A549 (cell line): Measurements from ENCODE around the gene C1S.

Experiments
- CHD4 ChIP-seq: fragments of 200-600 bp; sonication (generic); IDR thresholded peaks from 2 replicates; pipeline ENCODE4 v1.6.1; 2016; ENCODE audit warnings: antibody characterized with exemption, mild to moderate bottlenecking, borderline replicate concordance
- EP300 ChIP-seq, 2 experiments: fragments of >200 bp; sonication (Bioruptor Twin); formaldehyde crosslinking; IDR thresholded peaks; 2 replicates in 1 of 2; 3 replicates in 1 of 2; pipeline ENCODE4 v1.6.1; 2016 to 2017
- HDAC2 ChIP-seq: fragments of 200-600 bp; sonication (generic); IDR thresholded peaks from 2 replicates; pipeline ENCODE4 v1.6.1; 2016
- HOXA7 ChIP-seq: fragments of 250-450 bp; sonication (Bioruptor Pico); IDR thresholded peaks from 2 replicates; pipeline ENCODE4 v1.5.0; 2020; ENCODE audit warnings: mild to moderate bottlenecking, moderate library complexity
- MAX ChIP-seq: IDR thresholded peaks from 2 replicates; pipeline ENCODE4 v1.6.1; 2012
- POLR2A ChIP-seq: IDR thresholded peaks from 2 replicates; pipeline ENCODE4 v1.6.1; 2012; ENCODE audit warnings: mild to moderate bottlenecking, low read length
- RAD21 ChIP-seq, 2 experiments: fragments of >200 bp in 1 of 2; sonication (Bioruptor Twin) in 1 of 2; formaldehyde crosslinking in 1 of 2; IDR thresholded peaks in 1 of 2; conservative IDR thresholded peaks in 1 of 2; 2 replicates in 1 of 2; 3 replicates in 1 of 2; pipeline ENCODE4 v1.6.1; 2012 to 2018; ENCODE audit warnings: inconsistent platforms in 1 of 2
- RCOR1 ChIP-seq: fragments of 150-350 bp; IDR thresholded peaks from 2 replicates; pipeline ENCODE4 v1.6.1; 2014; ENCODE audit warnings: antibody characterized with exemption, low read length, low read depth
- RFX5 ChIP-seq: fragments of 450-650 bp; IDR thresholded peaks from 2 replicates; pipeline ENCODE4 v1.7.1; 2014; ENCODE audit warnings: antibody characterized with exemption, mild to moderate bottlenecking, moderate library complexity
- ZFP36 ChIP-seq: fragments of 450-650 bp; IDR thresholded peaks from 2 replicates; pipeline ENCODE4 v1.6.1; 2014; ENCODE audit warnings: borderline replicate concordance; ENCODE audit not compliant: partially characterized antibody
- TF ChIP-seq, protein P1 (sequence below): fragments of >200 bp; sonication (Bioruptor Twin); formaldehyde crosslinking; IDR thresholded peaks from 3 replicates; pipeline ENCODE4 v1.5.1; 2016
- TF ChIP-seq, protein P2 (sequence below): IDR thresholded peaks from 2 replicates; pipeline ENCODE4 v1.6.1; 2012; ENCODE audit warnings: low read depth, borderline replicate concordance

- TF ChIP-seq EP300 (IDR thresholded peaks at IDR 0.05) (no peak), POLR2A (no peak), RAD21 (conservative IDR thresholded peaks at IDR 0.05 in 1 of 2, IDR thresholded peaks at IDR 0.05 in 1 of 2) (no peak), CHD4 (no peak), MAX (no peak), ZFP36 (no peak), RCOR1 (no peak), HOXA7 (CRISPR knock-in tag) (no peak), HDAC2 (no peak), RFX5 (no peak)
- TF ChIP-seq, protein P1, sequence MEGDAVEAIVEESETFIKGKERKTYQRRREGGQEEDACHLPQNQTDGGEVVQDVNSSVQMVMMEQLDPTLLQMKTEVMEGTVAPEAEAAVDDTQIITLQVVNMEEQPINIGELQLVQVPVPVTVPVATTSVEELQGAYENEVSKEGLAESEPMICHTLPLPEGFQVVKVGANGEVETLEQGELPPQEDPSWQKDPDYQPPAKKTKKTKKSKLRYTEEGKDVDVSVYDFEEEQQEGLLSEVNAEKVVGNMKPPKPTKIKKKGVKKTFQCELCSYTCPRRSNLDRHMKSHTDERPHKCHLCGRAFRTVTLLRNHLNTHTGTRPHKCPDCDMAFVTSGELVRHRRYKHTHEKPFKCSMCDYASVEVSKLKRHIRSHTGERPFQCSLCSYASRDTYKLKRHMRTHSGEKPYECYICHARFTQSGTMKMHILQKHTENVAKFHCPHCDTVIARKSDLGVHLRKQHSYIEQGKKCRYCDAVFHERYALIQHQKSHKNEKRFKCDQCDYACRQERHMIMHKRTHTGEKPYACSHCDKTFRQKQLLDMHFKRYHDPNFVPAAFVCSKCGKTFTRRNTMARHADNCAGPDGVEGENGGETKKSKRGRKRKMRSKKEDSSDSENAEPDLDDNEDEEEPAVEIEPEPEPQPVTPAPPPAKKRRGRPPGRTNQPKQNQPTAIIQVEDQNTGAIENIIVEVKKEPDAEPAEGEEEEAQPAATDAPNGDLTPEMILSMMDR = no peak
- TF ChIP-seq, protein P2, sequence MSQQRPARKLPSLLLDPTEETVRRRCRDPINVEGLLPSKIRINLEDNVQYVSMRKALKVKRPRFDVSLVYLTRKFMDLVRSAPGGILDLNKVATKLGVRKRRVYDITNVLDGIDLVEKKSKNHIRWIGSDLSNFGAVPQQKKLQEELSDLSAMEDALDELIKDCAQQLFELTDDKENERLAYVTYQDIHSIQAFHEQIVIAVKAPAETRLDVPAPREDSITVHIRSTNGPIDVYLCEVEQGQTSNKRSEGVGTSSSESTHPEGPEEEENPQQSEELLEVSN = no peak
Measured at GRCh38 chr12:7114008-7114407, 53.5 kb downstream of the C1S start.
